AG04449 (cell line): ENCODE results near the gene SAMD9.

Experiments
- CTCF ChIA-PET: fragments of 350-600 bp; formaldehyde crosslinking; extraction: SDS; loops from one replicate; lab custom pipeline; 2021; ENCODE audit warnings: antibody characterized with exemption; lab: Yijun Ruan, JAX
- POLR2A ChIA-PET: fragments of 400-600, 350-600 bp; formaldehyde crosslinking; extraction: SDS; loops from one replicate; lab custom pipeline; 2020; ENCODE audit warnings: antibody characterized with exemption, inconsistent platforms; lab: Yijun Ruan, JAX
- DNase-seq: peaks from one replicate; pipeline ENCODE4 v3.0.0-alpha.2; 2010; ENCODE audit warnings: low read depth, low spot score
- H3K4me3 ChIP-seq: 2 replicates; pipeline ENCODE4 v1.5.1; 2011; ENCODE audit warnings: low read depth, mild to moderate bottlenecking, control low read depth, low read length
- TF ChIP-seq, protein P1 (sequence below): IDR thresholded peaks from one replicate; pipeline ENCODE4 v1.5.1; 2011; ENCODE audit warnings: mild to moderate bottlenecking, moderate library complexity, low read length, control low read depth, inconsistent platforms; ENCODE audit not compliant: insufficient read depth; ENCODE audit errors: missing control alignments

The SAMD9 gene

GRCh38 chr7:93146036-93146435 lies 28.3 kb upstream of the SAMD9 start:
- no peak overlapping the region for H3K4me3 ChIP-seq
- DNase-seq, result no peak
- TF ChIP-seq, protein P1, sequence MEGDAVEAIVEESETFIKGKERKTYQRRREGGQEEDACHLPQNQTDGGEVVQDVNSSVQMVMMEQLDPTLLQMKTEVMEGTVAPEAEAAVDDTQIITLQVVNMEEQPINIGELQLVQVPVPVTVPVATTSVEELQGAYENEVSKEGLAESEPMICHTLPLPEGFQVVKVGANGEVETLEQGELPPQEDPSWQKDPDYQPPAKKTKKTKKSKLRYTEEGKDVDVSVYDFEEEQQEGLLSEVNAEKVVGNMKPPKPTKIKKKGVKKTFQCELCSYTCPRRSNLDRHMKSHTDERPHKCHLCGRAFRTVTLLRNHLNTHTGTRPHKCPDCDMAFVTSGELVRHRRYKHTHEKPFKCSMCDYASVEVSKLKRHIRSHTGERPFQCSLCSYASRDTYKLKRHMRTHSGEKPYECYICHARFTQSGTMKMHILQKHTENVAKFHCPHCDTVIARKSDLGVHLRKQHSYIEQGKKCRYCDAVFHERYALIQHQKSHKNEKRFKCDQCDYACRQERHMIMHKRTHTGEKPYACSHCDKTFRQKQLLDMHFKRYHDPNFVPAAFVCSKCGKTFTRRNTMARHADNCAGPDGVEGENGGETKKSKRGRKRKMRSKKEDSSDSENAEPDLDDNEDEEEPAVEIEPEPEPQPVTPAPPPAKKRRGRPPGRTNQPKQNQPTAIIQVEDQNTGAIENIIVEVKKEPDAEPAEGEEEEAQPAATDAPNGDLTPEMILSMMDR, result no peak
- CTCF ChIA-PET, result interaction anchor here (1.1 to 1.5 kb wide), 2 partner anchors 11 to 12 kb away, joined by 3 to 6 read pairs; no protein-coding TSS in a partner anchor
- POLR2A ChIA-PET, result no interaction called here

DNA sequence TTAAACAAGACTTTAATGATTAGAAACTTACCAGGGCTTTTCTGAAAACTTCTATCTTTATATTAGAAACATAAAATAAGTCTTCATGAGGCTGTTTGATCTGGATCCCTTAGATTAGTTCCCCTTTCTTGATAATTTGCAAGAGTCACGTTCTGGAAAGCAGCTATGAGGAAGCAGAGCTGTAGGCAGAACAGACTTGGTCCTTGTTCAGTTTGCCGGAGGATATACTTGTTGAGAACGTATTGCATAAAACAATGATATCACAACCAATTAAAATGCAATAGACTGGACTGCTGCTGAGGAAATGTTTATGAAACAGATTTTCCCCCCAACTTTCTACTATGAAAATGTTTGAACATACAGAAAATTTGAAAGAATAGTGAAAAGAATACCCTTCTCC lies 27.6 kb upstream of the SAMD9 start:
- CTCF ChIA-PET, result interaction anchor here (1.5 kb wide), 1 partner anchor 10 kb away, joined by 6 read pairs; no protein-coding TSS in a partner anchor
- no peak for DNase-seq
- TF ChIP-seq, protein P1, result no peak
- POLR2A ChIA-PET, result interaction anchor here (0.6 kb wide), 1 partner anchor 590 kb away, joined by 3 read pairs; no protein-coding TSS in a partner anchor
- no peak overlapping the region for H3K4me3 ChIP-seq

GRCh38 chr7:93142127-93142526 lies 24.3 kb upstream of the SAMD9 start:
- ChIA-PET CTCF (no interaction called here), POLR2A (no interaction called here)
- TF ChIP-seq, protein P1, result no peak
- no peak for DNase-seq
- no peak overlapping the region for H3K4me3 ChIP-seq

- TF ChIP-seq, protein P1, result no peak
- POLR2A ChIA-PET, result no interaction called here
- H3K4me3 ChIP-seq, result no peak overlapping the region
- DNase-seq, result no peak
- CTCF ChIA-PET, result no interaction called here
These were observed 22.9 kb upstream of the SAMD9 start for GRCh38 chr7:93140582-93141191.

DNA sequence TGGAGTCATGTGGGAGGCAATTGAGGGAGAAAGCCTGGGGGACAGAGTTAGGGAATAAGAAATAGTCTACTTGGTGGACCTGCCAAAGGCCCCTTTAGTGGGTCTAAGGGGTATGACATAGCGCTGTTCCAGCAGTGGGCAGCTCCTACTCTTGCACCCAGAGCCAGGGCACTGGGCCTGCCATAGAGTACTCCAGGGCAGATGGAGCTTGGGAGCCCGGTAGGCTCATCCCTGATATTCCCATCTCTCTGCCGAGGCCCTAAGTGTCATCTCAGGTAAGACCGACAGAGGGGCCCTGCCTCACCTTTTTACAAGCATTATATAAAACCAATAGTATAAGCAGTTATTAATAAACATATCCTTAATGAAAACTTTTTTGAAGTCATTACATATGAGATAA lies 20.8 kb upstream of the SAMD9 start:
- CTCF ChIA-PET, result no interaction called here
- no peak for DNase-seq
- TF ChIP-seq, protein P1, result no peak
- H3K4me3 ChIP-seq, result no peak overlapping the region
- POLR2A ChIA-PET, result no interaction called here

GRCh38 chr7:93133005-93133404 lies 15.2 kb upstream of the SAMD9 start:
- CTCF ChIA-PET, result interaction anchor here (1.1 kb wide), 1 partner anchor 13 kb away, joined by 3 read pairs; no protein-coding TSS in a partner anchor
- TF ChIP-seq, protein P1, result no peak
- no peak for DNase-seq
- POLR2A ChIA-PET, result no interaction called here
- no peak overlapping the region for H3K4me3 ChIP-seq
